SH-SY5Y (cell line): ENCODE results near the gene SLC1A1.

Experiments
- GATA2 ChIP-seq: IDR thresholded peaks from 2 replicates; pipeline ENCODE4 v1.6.1; 2011; ENCODE audit warnings: mild to moderate bottlenecking, low read depth, low read length
- GATA3 ChIP-seq: IDR thresholded peaks from 2 replicates; pipeline ENCODE4 v1.6.1; 2011; ENCODE audit warnings: low read depth, mild to moderate bottlenecking, low read length, moderate library complexity

GRCh38 chr9:4585135-4585534 is 94.9 kb downstream of the SLC1A1 start:
- TF ChIP-seq GATA2: no peak
- no peak for TF ChIP-seq GATA3
